Retinal pigment epithelial cell (primary cell): ENCODE results near the gene MAP4.
"Not testable (repeated sequence)": the region's sequence is repeated elsewhere in the genome, so short reads cannot be mapped to it uniquely, and the experiment has no call there.

Experiments used
- DNase-seq: peaks from one replicate; pipeline ENCODE4 v3.0.0-alpha.2; 2010; ENCODE audit warnings: low read depth
- H3K4me3 ChIP-seq: 2 replicates; pipeline ENCODE4 v1.5.1; 2011; ENCODE audit warnings: mild to moderate bottlenecking, low read length, control low read depth, moderate library complexity
- TF ChIP-seq, protein P1 (sequence below): conservative IDR thresholded peaks from 2 replicates; pipeline ENCODE4 v1.5.1; 2011; ENCODE audit warnings: low read depth, low read length, control low read depth, inconsistent platforms

The MAP4 gene

DNA sequence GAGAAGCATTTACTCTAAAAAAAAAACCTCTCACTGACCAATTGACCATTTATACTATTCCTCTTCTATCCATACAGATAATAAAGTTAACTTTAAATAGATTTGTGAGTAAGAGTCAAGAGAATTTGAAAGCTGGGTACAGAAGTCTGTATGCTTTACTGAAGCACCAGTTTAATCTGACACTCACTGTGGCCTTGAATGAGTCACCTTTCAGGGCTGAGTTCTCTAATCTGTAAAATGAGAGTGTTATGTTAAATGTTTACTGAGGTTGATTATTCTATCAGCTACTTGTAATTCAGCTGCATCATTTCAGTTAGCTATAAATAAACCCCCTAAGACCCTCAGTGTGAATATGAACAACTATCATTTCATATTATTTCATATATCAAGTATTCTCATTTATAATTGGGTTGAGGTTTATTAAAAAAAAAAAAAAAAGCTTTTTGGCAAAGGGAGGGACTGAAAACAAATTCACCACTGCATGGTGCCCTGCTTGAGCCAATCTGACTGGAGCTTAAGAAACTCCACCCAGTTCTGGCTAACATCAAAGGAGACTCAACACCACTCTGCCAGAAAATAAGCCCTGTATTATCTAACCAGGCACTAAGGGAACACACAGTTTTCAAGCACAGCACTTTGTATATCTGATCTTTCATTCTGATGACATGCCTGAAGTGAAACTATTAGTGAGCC, 2.8 kb downstream of the MAP4 start:
- TF ChIP-seq, protein P1, sequence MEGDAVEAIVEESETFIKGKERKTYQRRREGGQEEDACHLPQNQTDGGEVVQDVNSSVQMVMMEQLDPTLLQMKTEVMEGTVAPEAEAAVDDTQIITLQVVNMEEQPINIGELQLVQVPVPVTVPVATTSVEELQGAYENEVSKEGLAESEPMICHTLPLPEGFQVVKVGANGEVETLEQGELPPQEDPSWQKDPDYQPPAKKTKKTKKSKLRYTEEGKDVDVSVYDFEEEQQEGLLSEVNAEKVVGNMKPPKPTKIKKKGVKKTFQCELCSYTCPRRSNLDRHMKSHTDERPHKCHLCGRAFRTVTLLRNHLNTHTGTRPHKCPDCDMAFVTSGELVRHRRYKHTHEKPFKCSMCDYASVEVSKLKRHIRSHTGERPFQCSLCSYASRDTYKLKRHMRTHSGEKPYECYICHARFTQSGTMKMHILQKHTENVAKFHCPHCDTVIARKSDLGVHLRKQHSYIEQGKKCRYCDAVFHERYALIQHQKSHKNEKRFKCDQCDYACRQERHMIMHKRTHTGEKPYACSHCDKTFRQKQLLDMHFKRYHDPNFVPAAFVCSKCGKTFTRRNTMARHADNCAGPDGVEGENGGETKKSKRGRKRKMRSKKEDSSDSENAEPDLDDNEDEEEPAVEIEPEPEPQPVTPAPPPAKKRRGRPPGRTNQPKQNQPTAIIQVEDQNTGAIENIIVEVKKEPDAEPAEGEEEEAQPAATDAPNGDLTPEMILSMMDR = no peak
- DNase-seq = peak; percentile 61
- H3K4me3 ChIP-seq = no peak overlapping the region

DNA sequence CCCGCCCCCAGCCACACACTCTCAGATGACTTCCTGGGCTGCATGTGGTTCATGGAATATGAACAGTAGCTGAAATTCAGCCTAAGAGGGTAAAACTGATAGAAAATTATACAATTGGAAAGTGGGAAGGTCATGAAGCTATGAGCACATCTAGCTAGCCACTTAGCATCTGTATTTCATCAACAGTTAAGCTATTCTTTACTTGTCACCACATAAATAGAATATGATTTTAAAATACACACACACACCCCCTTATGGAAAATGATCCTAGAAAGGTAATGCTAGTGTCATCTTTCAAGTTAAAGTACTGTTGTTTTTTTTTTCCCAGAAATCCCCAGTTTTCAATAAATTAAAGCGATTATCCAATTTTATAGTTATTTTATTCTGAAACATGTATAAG, 3.6 kb downstream of the MAP4 start:
- no peak for DNase-seq
- no peak overlapping the region for H3K4me3 ChIP-seq
- TF ChIP-seq, protein P1 = no peak

DNA sequence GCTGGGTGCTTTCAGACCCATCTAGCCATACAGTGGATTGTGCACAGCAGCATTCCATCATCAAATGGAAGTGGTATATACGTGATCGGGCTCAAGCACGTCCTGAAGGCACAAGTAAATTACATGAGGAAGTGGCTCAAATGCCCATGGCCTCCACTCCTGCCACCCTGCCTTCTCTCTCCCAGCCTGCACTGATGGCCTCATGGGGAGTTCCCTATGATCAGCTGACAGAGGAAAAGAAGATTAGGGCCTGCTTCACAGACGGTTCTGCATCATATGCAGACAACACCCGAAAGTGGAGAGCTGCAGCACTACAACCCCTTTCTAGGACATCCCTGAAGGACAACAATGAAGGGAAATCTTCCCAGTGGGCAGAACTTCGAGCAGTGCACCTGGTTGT, 8.2 kb downstream of the MAP4 start:
- not testable (repeated sequence) for H3K4me3 ChIP-seq, DNase-seq

DNA sequence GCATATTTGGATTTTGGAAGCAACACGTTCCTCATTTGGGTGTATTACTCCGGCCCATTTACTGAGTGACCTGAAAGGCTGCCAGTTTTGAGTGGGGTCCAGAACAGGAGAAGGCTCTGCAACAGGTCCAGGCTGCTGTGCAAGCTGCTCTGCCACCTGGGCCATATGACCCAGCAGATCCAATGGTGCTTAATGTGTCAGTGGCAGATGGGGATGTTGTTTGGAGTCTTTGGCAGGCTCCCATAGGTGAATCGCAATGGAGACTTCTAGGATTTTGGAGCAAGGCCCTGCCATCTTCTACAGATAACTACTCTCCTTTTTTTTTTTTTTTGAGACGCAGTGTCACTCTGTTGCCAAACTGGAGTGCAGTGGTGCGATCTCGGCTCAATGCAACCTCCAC, 8.9 kb downstream of the MAP4 start:
- not testable (repeated sequence) for DNase-seq, H3K4me3 ChIP-seq

DNA sequence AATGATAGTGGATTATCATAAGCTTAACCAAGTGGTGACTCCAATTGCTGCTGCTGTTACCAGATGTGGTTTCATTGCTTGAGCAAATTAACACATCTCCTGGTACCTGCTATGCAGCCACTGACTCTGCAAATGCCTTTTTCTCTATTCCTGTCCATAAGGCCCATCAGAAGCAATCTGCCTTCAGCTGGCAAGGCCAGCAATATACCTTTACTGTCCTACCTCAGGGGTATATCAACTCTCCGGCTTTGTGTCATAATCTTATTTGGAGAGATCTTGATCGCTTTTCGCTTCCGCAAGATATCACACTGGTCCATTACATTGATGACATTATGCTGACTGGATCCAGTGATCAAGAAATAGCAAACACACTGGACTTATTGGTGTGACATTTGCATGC, 9.4 kb downstream of the MAP4 start:
- not testable (repeated sequence) for H3K4me3 ChIP-seq

DNA sequence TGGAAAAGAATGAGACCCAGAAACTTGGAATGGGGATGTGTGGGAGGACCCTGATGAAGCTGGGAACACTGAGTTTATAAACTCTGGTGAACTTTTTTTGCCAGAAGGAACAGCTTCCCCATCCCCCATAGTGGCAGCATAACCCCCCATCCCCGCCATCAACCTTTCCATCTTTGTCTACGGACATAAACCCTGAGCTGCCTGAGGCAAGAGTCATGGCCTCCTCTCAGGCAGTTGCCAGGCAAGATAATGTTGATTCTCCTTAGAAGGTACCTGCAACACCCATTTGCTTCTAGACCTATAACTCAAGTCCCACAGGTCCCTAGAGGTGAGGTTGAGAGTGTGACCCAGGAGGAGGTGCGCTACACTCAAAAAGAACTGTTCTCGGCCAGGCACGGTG, 11.5 kb downstream of the MAP4 start:
- DNase-seq = no peak
- H3K4me3 ChIP-seq = no peak overlapping the region
- TF ChIP-seq, protein P1 = no peak

More for the DNA sequence above, 9.4 kb downstream of the MAP4 start:
- DNase-seq = not testable (repeated sequence)

DNA sequence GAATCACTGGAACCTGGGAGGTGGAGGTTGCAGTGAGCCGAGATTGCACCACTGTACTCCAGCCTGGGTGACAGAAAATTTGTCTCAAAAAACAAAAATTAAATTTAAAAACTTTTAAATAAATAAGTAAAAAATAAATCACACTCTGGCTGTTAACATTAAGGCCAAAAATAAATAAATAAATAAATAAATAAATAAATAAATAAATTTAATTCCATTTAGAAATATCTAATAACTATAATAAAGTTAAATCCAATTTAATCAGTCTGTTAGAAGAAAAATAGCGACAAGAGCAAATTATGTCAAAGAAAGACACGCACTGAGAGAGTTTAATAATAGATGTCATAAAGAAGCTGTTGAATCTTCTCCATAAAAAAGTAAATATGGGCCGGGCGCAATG, 13.4 kb downstream of the MAP4 start:
- DNase-seq = no peak
- TF ChIP-seq, protein P1 = no peak
- H3K4me3 ChIP-seq = no peak overlapping the region

DNA sequence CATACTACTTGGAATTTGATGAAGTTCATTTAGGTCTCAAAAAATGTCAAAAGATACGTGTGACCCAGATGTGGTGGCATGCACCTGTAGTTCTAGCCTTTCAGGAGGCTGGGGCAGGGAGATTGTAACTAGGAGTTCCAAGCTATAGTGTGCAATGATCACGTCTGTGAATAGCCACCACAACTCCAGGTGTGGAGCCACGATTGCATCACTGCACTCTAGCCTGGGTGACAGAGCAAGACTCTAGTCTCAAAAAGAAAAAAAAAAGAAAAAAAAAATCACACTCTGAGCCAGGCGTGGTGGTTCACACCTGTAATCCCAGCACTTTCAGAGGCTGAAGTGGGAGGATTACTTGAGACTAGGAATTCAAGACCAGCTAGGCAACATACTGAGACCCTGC, 14.2 kb downstream of the MAP4 start:
- TF ChIP-seq, protein P1 = no peak
- DNase-seq = no peak
- no peak overlapping the region for H3K4me3 ChIP-seq

DNA sequence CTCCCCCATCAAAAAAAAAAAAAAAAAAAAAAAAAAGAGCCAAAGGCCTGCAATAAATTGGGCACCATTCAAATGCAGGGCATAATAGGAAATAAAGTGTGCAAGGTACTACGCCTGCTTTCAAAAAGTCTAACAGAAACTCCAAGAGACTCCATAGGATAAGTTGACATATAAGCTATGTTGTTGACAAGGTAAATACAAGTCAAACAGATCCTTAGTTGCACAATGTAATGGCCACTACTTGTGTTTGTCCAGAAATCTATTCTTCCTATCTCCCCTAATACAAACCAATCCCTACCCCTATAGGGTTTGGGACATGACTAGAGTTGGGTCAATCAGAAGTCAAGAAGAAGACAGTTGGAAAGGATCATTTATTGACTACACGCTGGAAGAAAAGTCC, 16.0 kb downstream of the MAP4 start:
- no peak for DNase-seq
- TF ChIP-seq, protein P1 = no peak
- H3K4me3 ChIP-seq = no peak overlapping the region
